HTR-8/SVneo (cell line): ENCODE measurements around the gene KSR1.

Source experiments
- DNase-seq: peaks from one replicate; pipeline ENCODE4 v3.0.0; 2011; ENCODE audit warnings: low spot score, mixed read lengths; ENCODE audit not compliant: insufficient read length
- FAIRE-seq: peaks from 2 replicates; lab custom pipeline; 2011; peaks lifted over from hg19 to GRCh38; lab: Jason Lieb, UNC

KSR1 gene

GRCh38 chr17:27543958-27544349 lies 87.7 kb downstream of the KSR1 start:
- no peak for FAIRE-seq
- no peak for DNase-seq

GRCh38 chr17:27544350-27545131 lies 88.3 kb downstream of the KSR1 start:
- DNase-seq, result peak; percentile 75
- no peak for FAIRE-seq

- DNase-seq (no peak), FAIRE-seq (no peak)
Observed at GRCh38 chr17:27545562-27546229, 89.4 kb downstream of the KSR1 start.

DNA sequence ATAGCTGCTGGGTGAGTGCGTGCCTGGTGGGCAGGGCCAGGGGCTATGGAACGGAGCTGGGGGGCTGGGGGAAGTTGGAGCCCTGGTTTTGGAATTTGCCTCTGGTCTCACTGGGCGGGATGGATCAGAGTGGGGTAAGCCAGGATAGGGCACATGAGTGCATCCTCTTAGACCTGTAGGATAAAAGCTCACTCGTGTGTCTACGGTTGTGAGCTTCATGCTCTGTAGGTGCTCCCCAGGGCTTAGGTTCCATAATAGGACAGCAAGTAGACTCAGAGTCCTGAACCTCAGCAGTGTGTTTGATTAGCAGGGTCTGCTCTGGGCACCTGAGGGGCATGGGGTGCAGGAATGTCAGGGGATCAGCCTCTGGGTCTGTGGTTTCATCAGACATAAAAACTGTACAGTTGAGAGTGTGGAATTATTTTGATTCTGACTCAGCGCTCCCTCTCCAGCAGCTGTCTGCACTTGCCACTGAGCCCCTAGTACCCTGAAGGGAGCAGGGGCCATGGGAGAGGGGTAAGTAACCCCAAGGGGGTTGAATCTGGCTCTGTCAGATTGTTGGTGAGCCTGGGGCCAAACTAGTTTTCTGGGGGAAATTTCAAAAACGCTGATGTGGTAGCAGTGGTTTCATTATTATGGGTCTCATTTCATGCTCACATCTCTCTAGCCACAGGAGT lies 90.5 kb downstream of the KSR1 start:
- FAIRE-seq, result no peak
- no peak for DNase-seq

DNA sequence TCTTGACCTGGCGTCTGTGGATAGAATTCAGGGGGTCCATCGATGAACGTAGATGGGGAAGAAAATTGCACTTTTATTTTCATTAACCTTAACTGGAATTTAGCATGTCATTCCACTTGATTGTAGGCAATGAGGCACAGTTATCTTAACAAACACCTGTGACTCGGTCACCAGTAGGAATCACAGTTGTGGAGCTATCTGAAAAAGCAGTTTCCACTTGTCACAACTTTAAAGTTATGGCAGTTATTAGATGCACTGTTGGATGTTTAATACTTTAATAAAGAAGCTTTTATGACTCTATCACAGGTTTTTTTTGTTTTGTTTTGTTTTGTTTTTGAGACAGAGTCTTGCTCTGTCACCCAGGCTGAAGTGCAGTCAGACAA lies 91.0 kb downstream of the KSR1 start:
- no peak for FAIRE-seq
- DNase-seq, result no peak

DNA sequence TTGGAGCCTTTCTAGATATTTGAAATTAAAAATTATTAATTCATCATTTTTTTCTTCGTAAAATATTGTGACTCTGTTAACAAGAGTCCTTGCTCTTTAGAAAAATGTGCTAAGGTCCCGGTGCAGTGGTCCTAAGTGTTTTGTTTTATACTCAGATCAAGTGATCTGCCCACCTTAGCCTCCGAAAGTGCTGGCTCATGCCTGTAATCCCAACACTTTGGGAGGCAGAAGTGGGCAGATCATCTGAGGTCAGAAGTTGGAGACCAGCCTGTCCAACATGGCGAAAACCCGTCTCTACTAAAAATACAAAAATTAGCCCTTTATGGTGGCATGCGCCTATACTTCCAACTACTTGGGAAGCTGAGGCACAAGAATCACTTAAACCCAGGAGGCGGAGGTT lies 92.1 kb downstream of the KSR1 start:
- DNase-seq (no peak), FAIRE-seq (no peak)

DNA sequence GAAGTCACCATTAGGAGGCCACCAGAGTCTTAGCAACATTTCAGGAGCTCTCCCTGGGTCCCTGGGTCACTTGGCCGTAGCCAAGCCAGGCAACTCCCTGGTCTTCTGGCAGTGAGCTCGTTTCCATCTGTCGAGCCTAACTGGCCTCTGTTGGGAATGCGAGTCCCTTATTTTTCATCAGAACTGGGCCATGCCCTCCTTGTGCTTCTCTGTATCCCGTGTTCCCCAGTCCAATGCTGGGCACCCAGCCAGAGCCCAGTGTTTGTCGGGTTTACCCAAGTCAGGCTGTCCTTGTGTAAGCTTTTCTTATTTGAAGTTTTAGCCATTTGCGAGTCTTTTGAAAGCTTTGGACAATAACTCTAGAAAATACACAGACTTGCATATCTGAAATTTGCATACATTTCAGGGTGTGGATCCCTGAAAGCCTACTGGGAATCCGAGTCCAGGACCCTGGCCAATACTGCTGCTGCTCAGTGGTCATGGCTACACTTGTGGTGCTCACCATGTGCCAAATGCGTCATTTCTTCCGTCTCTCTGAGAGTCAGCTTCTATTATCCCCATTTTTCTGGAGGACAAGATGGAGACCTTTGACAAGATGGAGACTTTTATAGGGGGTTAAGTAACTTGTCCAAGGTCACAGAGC lies 93.1 kb downstream of the KSR1 start:
- no peak for FAIRE-seq
- no peak for DNase-seq

DNA sequence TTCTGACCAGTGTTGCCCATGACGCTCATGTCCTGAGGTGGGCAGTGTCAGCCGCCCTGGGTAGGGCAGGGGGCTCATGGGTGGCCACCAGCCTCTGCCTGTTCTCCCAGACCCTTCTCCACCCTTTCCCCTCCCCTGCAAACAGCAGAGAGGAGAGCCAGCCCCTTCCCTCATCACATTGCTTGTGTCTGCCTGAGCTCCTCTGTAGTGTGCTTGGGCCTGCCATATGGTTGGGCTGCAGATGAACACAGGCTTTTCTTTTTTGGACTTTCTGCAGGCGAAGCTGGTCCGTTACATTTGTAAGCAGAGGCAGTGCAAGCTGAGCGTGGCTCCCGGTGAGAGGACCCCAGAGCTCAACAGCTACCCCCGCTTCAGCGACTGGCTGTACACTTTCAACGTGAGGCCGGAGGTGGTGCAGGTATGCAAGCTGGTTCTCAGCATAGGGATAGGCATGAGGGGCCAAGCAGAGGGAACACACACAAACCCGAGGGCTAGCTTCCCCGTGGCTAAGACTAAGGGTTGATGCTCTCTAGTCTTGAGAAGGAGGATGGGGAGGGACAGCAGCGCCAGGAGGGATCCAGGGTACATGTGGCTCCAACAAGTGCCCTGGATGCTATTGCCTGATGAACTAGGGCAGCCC lies 94.2 kb downstream of the KSR1 start:
- DNase-seq (no peak), FAIRE-seq (no peak)

GRCh38 chr17:27550974-27551505 lies 94.8 kb downstream of the KSR1 start:
- FAIRE-seq, result no peak

DNA sequence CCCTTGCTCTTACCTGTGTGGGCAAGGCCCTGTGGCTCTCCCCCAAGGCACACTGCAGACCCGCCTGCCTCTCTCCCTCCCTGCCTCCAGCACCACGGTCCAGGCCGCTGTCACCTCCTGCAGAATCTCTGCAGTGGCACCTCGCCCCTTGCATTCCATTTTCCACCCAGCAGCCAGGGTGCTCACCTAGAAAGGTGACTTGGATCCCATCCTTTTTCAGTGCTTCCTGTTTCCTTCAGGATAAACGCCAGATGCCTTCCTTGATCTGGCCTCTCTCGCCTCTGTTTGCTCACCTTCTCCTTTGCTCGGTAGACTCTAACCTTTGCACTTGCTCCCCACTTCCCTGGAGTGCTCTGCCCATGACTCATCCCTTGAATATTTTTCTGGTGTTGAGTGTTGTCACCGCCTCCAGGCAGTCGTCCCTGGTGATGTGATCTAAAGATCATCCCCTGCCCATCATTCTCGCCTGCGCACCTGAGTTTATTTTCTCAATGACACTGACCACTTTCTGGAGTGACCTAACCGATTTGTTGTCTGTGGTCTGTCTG lies 95.5 kb downstream of the KSR1 start:
- DNase-seq (no peak), FAIRE-seq (peak; percentile 55)

More at GRCh38 chr17:27550974-27551505, 94.8 kb downstream of the KSR1 start:
- DNase-seq, result no peak

- DNase-seq (peak; percentile 69), FAIRE-seq (peak; percentile 74)
Observed at GRCh38 chr17:27552276-27552732, 96.1 kb downstream of the KSR1 start.

DNA sequence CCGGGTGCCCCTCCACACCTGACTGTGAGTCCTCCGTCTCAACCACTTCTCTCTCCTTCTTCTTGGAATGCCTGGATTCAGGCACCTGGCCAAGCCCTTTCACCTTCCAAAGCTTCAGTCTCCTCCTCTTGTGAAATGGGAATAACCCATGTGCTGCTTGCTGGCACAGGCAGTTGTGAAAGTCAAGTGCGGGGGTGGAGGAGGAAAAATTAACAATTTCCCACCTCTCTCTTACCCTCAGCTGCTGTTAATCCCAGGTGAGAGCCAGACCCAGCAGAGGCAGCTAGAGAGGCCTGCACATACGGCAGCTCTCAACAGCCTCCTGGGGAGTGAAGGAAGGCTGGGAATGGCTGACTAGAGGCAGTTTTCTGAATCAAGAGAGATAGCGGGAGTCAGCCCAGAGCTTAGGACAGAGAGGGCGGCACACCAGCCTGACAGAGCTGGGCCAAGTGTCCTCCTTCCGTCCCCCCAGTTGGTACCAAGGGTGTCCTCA lies 96.8 kb downstream of the KSR1 start:
- no peak for FAIRE-seq
- DNase-seq, result no peak

GRCh38 chr17:27554152-27554551 lies 97.9 kb downstream of the KSR1 start:
- no peak for FAIRE-seq
- DNase-seq, result no peak

DNA sequence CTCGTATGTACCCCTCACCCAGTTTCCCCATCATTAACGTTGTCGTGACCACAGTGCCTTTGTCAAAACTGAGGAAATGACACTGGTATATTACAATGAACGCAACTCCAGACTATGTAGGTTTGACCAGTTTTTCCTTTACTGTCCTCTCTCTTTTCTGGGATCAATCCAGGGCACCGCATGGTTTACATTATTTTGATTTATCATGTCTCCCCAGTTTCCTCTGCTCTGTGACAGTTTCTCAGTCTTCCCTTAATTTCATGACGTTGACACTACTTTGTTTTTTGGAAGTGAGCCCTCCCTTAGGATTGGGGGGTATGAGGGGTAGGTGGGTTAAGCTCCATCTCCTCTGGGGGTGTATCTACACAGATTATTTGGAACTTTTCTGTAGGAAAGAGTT lies 98.7 kb downstream of the KSR1 start:
- DNase-seq (no peak), FAIRE-seq (no peak)

DNA sequence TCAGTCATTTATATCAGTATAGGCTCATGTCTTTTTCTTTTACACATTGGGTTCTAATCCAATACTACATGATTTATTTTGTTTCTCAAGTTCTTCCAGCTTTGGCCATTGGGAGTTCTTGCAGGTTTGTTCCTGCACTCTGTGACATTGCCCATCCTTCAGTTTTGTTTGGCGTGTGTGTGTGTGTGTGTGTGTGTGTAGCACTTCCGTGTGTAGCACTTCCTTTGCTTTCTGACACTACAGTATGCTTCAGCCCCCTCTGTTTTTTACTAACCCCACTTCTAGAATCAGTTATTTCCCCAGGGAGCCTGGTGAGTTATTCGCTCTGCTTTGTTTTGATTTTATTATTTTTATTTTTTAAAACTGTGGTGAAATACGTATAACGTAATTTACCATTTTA lies 99.1 kb downstream of the KSR1 start:
- FAIRE-seq (no peak), DNase-seq (no peak)

DNA sequence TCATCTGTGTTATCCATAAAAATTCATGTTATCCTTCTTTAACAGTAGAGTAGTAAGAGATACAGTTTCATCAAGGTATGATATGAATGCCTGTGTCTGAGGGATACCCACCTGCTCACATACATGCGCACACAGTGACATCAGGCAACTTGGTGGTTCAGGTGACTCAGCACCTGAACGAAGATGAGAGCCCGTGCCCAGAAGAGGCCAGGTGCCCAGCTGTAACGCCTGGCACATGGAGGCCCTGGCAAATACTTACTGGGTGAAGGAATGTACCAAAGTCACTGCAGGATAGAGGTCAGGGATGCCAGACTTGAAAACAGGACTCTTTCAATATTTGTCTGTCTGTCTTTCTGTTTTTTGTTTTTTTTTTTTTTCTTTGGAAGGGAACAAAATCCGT lies 102.1 kb downstream of the KSR1 start:
- DNase-seq, result no peak
- no peak for FAIRE-seq

DNA sequence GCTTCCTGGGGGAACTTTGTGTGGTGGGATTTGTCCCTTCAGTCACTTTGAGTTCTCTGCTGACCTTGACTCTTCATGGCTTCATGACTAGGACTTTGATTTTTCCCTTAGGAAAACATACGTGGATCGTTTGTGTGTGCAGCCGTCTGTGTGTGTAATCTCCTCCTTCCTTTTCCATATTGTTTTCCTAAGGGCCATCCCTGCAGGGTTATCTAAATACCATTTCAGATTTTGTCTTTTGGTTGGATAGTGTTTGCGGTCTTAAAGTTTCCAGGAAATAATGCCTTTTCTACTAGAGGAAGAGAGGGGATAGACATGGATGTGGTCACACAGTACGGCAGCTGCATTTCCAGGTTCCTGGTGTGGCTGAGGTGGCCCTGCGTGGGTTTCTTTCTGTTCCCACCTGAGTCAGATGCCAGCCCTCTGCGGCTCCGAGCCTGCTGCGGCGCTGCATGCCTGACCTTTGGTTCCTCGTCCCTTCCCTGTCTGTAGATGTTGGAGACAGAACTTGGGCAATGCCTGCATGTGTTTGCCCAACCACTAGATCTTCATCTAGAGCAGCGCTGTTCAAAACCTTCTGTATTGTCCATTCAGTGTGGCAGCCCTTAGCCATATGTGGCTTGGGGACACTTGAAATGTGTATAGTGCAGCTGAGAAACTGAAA lies 102.7 kb downstream of the KSR1 start:
- FAIRE-seq (no peak), DNase-seq (no peak)

DNA sequence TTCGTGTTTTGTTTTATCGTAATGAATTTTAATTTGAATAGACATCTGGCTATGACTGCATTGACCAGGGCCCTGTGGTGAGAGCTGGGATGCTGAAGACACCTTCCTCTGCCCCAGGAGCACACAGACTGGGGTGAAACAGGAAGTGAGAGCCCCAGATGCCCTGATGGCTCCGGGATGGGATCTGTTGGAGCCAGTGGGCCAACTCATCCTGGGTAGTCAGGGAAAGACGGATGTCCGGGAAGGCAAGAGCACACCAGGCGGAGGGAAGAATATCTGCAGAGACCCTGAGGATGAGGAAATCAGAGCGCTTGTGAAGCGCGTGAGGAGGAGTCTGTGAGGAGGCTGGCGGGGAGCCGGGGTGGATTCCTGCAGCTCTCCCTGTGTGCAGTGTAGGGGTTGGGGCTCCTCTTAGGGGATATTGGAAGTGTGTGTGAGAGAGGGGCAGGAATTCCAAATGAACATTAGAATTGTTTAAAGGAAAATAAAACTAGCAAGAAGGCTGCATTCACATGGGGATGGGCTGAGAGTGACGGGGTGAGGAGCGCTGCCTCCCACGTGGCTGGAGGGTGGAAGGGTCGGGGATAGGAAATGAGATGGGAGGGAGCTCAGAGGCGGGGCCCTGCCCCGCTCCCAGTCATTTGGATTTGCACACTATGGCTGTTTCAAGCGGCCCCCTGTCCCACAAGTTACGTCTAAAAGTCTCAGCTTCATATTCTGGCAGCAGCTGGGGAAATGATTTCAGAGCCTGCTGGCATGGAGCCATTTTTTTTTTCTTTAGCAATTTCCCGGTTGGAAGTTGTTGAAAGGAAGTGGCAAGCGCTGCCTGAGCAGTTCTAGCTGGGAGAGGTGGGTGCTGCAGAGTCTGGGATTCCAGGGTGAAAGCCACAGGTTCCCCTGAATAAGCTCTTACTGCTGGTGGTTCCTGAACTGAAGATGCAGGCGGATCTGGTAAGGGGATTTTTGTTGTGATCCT lies 103.5 kb downstream of the KSR1 start:
- DNase-seq (peak; percentile 75), FAIRE-seq (no peak)
